IgD-negative memory B cell (primary cell): ENCODE data around the gene VENTX. TPM values are rescaled to one million over a fixed set of nuclear protein-coding genes. Genes with fewer than 3 reads are reported as not detected.
A peak's percentile ranks its signal among the peaks of the same experiment; 100 is the strongest.
"Not testable (repeated sequence)": the region's sequence is repeated elsewhere in the genome, so short reads cannot be mapped to it uniquely, and the experiment has no call there.

Experiments used
- H3K27ac Mint-ChIP-seq, 3 donors: one replicate each; pipeline ENCODE4 v1.8.0; 2020 to 2022; ENCODE audit warnings: mild to moderate bottlenecking in 3 of 3, mixed read lengths in 3 of 3, moderate library complexity in 1 of 3
- H3K27me3 Mint-ChIP-seq: one replicate; pipeline ENCODE4 v1.8.0; 2021; ENCODE audit warnings: mixed read lengths
- H3K36me3 Mint-ChIP-seq: one replicate; pipeline ENCODE4 v1.8.0; 2020; ENCODE audit warnings: mild to moderate bottlenecking, mixed read lengths
- H3K4me1 Mint-ChIP-seq, 3 donors: one replicate each; pipeline ENCODE4 v1.8.0; 2020 to 2022; ENCODE audit warnings: mixed read lengths in 3 of 3, mild to moderate bottlenecking in 1 of 3
- H3K4me3 Mint-ChIP-seq, 4 donors: one replicate each; pipeline ENCODE4 v1.8.0; 2020 to 2022; ENCODE audit warnings: mild to moderate bottlenecking in 4 of 4, mixed read lengths in 4 of 4, moderate library complexity in 3 of 4
- H3K9me3 Mint-ChIP-seq, 3 donors: one replicate each; pipeline ENCODE4 v1.8.0; 2020 to 2021; ENCODE audit warnings: mixed read lengths in 3 of 3, mild to moderate bottlenecking in 1 of 3
- polyA plus RNA-seq: library from polyadenylated mRNA; unstranded; fragments of 300-500 nt; fragmentation: Illumina TruSeq; gene quantifications from one replicate; pipeline ENCODE4 v1.2.3, GENCODE V29; 2021

Gene VENTX
- polyA plus RNA-seq, 1 donor from 2014 or later: not detected

- H3K4me3 Mint-ChIP-seq: peak overlapping the region; percentile 38 to 93 (median 84)
- peaks cover 12 to 31% (median 15%) of the 10 kb centered on the region in 3 donors for H3K4me1 Mint-ChIP-seq
- peak overlapping the region; percentile 91 to 94 (median 93) for H3K27ac Mint-ChIP-seq
- H3K36me3 Mint-ChIP-seq: no peaks in the 10 kb centered on the region
- no peaks in the 10 kb centered on the region for H3K9me3 Mint-ChIP-seq
- no peaks in the 10 kb centered on the region for H3K27me3 Mint-ChIP-seq
These were observed 21.4 kb downstream of the VENTX start for GRCh38 chr10:133258818-133259601.

GRCh38 chr10:133259602-133259989 is 21.9 kb downstream of the VENTX start:
- peaks cover 16 to 36% (median 21%) of the 10 kb centered on the region in 3 donors for H3K4me1 Mint-ChIP-seq
- H3K36me3 Mint-ChIP-seq: peaks cover 1% of the 10 kb centered on the region
- H3K27ac Mint-ChIP-seq: peak overlapping the region; percentile 91 to 94 (median 93)
- H3K27me3 Mint-ChIP-seq: no peaks in the 10 kb centered on the region
- H3K4me3 Mint-ChIP-seq: peak overlapping the region; percentile 55 to 93 (median 84)
- H3K9me3 Mint-ChIP-seq: no peaks in the 10 kb centered on the region

- Mint-ChIP-seq H3K27ac (peak overlapping the region; percentile 67 to 94 (median 84)), H3K9me3 (no peaks in the 10 kb centered on the region), H3K27me3 (no peaks in the 10 kb centered on the region), H3K4me1 (peaks cover 20 to 43% (median 23%) of the 10 kb centered on the region in 3 donors), H3K4me3 (peak overlapping the region; percentile 78 to 93 (median 87)), H3K36me3 (peaks cover 1% of the 10 kb centered on the region)
These were observed 23.5 kb downstream of the VENTX start for GRCh38 chr10:133260895-133261725.

GRCh38 chr10:133261726-133262325 is 24.2 kb downstream of the VENTX start:
- peaks cover 1% of the 10 kb centered on the region for H3K36me3 Mint-ChIP-seq
- peaks cover 20 to 43% (median 23%) of the 10 kb centered on the region in 3 donors for H3K4me1 Mint-ChIP-seq
- H3K9me3 Mint-ChIP-seq: no peaks in the 10 kb centered on the region
- H3K4me3 Mint-ChIP-seq: peak overlapping the region; percentile 78 to 93 (median 87)
- no peaks in the 10 kb centered on the region for H3K27me3 Mint-ChIP-seq
- H3K27ac Mint-ChIP-seq: peak overlapping the region in 2 of 3 donors; percentile 84 to 94

GRCh38 chr10:133262696-133263095 is 25.0 kb downstream of the VENTX start:
- peak overlapping the region in 2 of 4 donors; percentile 62 to 88 for H3K4me3 Mint-ChIP-seq
- H3K36me3 Mint-ChIP-seq: peaks cover 1% of the 10 kb centered on the region
- H3K4me1 Mint-ChIP-seq: peaks cover 20 to 37% (median 20%) of the 10 kb centered on the region in 3 donors
- peak overlapping the region in 2 of 3 donors; percentile 80 to 90 for H3K27ac Mint-ChIP-seq
- H3K27me3 Mint-ChIP-seq: no peaks in the 10 kb centered on the region
- no peaks in the 10 kb centered on the region for H3K9me3 Mint-ChIP-seq

GRCh38 chr10:133263674-133264073 is 26.0 kb downstream of the VENTX start:
- H3K27me3 Mint-ChIP-seq: no peaks in the 10 kb centered on the region
- no peaks in the 10 kb centered on the region for H3K9me3 Mint-ChIP-seq
- peak overlapping the region in 2 of 3 donors; percentile 27 to 90 for H3K27ac Mint-ChIP-seq
- H3K36me3 Mint-ChIP-seq: peaks cover 1% of the 10 kb centered on the region
- H3K4me1 Mint-ChIP-seq: peaks cover 16 to 34% (median 19%) of the 10 kb centered on the region in 3 donors
- peak overlapping the region in 2 of 4 donors; percentile 70 to 76 for H3K4me3 Mint-ChIP-seq

GRCh38 chr10:133264461-133264860 is 26.8 kb downstream of the VENTX start:
- Mint-ChIP-seq H3K9me3 (no peaks in the 10 kb centered on the region), H3K36me3 (peaks cover 1% of the 10 kb centered on the region), H3K4me3 (peak overlapping the region; percentile 8 to 90 (median 76)), H3K27ac (peak overlapping the region in 2 of 3 donors; percentile 90), H3K4me1 (peaks cover 10 to 29% (median 13%) of the 10 kb centered on the region in 3 donors), H3K27me3 (no peaks in the 10 kb centered on the region)

- H3K36me3 Mint-ChIP-seq, H3K27me3 Mint-ChIP-seq, H3K9me3 Mint-ChIP-seq, H3K27ac Mint-ChIP-seq: not testable (repeated sequence)
- Mint-ChIP-seq H3K4me3 (peak overlapping the region in 2 of 4 donors; percentile 40 to 90), H3K4me1 (peaks cover 8 to 25% (median 13%) of the 10 kb centered on the region in 3 donors)
These were observed 27.4 kb downstream of the VENTX start for GRCh38 chr10:133265052-133265451.

GRCh38 chr10:133266056-133266795 is 28.6 kb downstream of the VENTX start:
- Mint-ChIP-seq H3K27ac (no peak overlapping the region), H3K4me3 (peak overlapping the region in 1 of 4 donors; percentile 40), H3K4me1 (peaks cover 8 to 17% (median 10%) of the 10 kb centered on the region in 3 donors), H3K36me3 (peaks cover 1% of the 10 kb centered on the region), H3K9me3 (no peaks in the 10 kb centered on the region), H3K27me3 (no peaks in the 10 kb centered on the region)

GRCh38 chr10:133267293-133267692 is 29.6 kb downstream of the VENTX start:
- H3K36me3 Mint-ChIP-seq: peaks cover 1% of the 10 kb centered on the region
- H3K4me3 Mint-ChIP-seq: no peak overlapping the region
- peaks cover 8 to 17% (median 10%) of the 10 kb centered on the region in 3 donors for H3K4me1 Mint-ChIP-seq
- no peaks in the 10 kb centered on the region for H3K9me3 Mint-ChIP-seq
- H3K27me3 Mint-ChIP-seq: no peaks in the 10 kb centered on the region
- H3K27ac Mint-ChIP-seq: no peak overlapping the region

- H3K4me3 Mint-ChIP-seq: no peak overlapping the region
- peaks cover 1% of the 10 kb centered on the region for H3K36me3 Mint-ChIP-seq
- H3K27me3 Mint-ChIP-seq: no peaks in the 10 kb centered on the region
- H3K9me3 Mint-ChIP-seq: no peaks in the 10 kb centered on the region
- peaks cover 8 to 17% (median 10%) of the 10 kb centered on the region in 3 donors for H3K4me1 Mint-ChIP-seq
- H3K27ac Mint-ChIP-seq: no peak overlapping the region
These were observed 30.2 kb downstream of the VENTX start for GRCh38 chr10:133267829-133268228.

GRCh38 chr10:133268532-133268931 is 30.9 kb downstream of the VENTX start:
- Mint-ChIP-seq H3K4me3 (no peak overlapping the region), H3K27me3 (no peaks in the 10 kb centered on the region), H3K27ac (peak overlapping the region in 1 of 3 donors; percentile 39), H3K36me3 (peaks cover 1% of the 10 kb centered on the region), H3K4me1 (peaks cover 8 to 14% (median 10%) of the 10 kb centered on the region in 3 donors), H3K9me3 (no peaks in the 10 kb centered on the region)

GRCh38 chr10:133269367-133269766 is 31.7 kb downstream of the VENTX start:
- Mint-ChIP-seq H3K36me3 (peaks cover 1% of the 10 kb centered on the region), H3K4me1 (peaks cover 5 to 10% (median 6%) of the 10 kb centered on the region in 3 donors), H3K27ac (no peak overlapping the region), H3K9me3 (no peaks in the 10 kb centered on the region), H3K4me3 (no peak overlapping the region), H3K27me3 (no peaks in the 10 kb centered on the region)

- H3K9me3 Mint-ChIP-seq: no peaks in the 10 kb centered on the region
- H3K4me3 Mint-ChIP-seq: no peak overlapping the region
- no peaks in the 10 kb centered on the region for H3K36me3 Mint-ChIP-seq
- no peaks in the 10 kb centered on the region for H3K27me3 Mint-ChIP-seq
- H3K4me1 Mint-ChIP-seq: peaks cover 3 to 6% (median 5%) of the 10 kb centered on the region in 3 donors
- H3K27ac Mint-ChIP-seq: peak overlapping the region in 1 of 3 donors; percentile 51
These were observed 32.5 kb downstream of the VENTX start for GRCh38 chr10:133270204-133270603.
